GM20431 (cell line): ENCODE data around the gene LTBP2.

Experiments used
- in situ Hi-C: fragments of 300-500 bp; cut with MseI, MboI; formaldehyde crosslinking; loops from one replicate; pipeline ENCODE4 v1.15.0; 2020; ENCODE audit warnings: low sequenced_read_pairs; ENCODE audit not compliant: unreplicated experiment

Gene LTBP2

GRCh38 chr14:74615735-74616134 lies 3.7 kb upstream of the LTBP2 start:
- in situ Hi-C loops = no loop called here

GRCh38 chr14:74614508-74615495 lies 2.8 kb upstream of the LTBP2 start:
- in situ Hi-C loops = no loop called here

DNA sequence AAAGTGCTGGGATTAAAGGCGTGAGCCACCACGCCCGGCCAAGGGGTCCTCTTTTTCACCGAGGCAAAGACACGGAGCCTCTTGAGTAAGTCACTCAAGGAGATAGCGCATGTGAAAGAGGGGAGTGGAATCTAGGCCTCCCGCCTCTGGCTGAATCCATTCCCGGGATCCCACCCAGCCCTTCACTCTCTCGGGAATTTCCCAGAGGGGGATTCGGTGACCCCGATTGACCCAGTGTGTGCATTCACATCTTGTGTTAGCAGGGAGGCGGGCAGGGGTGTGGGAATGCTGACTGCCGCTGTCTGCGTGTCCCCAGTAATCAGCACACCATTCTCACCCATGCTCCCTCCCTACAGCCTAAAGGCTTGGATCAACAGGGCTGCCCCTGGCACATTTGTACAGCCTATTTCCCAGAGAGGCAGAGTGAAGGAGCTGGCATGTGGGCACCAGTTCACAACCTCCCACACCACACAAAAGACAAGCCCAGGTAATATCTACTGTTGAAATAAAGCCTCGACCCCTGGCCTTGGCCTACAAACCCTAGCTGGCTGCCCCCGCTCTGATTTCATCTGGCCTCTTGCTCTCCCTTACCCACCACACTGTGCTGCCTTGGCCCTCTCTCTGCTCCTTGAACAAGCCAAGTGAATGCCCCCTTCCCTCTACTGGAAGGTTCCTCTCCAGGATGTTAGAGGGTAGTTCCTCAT lies 1.3 kb upstream of the LTBP2 start:
- in situ Hi-C loops = no loop called here

GRCh38 chr14:74612350-74613021 lies 449 bp upstream of the LTBP2 start:
- in situ Hi-C loops = no loop called here

- in situ Hi-C loops = no loop called here
Observed at GRCh38 chr14:74610866-74611649, 979 bp downstream of the LTBP2 start.

DNA sequence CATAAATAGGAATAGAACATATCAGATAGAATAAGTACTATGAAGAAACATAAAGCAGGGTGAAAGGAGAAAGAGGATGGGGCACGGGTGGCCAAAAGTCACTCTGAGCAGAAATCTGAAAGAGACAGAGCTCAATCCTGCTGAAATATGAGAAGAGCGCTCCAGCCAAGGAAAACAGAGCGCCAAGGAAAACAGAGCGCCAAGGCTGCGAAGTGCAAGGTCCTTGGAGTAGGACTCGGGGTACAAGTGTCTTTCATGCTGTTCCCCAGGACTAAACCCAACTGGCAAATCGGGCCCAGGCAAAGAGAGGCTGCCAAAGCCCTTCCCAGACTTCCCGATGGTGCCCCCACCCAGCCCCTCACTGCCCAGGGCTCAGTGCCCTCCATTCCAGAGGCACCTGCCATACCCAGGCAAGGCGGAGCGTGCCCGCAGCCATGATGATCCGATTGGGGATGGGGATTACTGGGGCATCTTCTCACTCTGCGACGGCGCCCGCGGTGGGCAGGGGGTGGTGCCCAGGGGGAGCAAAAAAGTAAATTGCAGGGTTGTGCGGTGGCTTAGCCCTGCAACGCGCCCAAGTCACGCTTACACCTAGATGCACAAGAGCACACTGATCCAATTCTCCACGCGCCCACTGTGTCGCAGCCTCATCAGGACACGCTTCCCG lies 1.7 kb downstream of the LTBP2 start:
- in situ Hi-C loops = no loop called here

GRCh38 chr14:74609721-74610120 lies 2.3 kb downstream of the LTBP2 start:
- in situ Hi-C loops = no loop called here

DNA sequence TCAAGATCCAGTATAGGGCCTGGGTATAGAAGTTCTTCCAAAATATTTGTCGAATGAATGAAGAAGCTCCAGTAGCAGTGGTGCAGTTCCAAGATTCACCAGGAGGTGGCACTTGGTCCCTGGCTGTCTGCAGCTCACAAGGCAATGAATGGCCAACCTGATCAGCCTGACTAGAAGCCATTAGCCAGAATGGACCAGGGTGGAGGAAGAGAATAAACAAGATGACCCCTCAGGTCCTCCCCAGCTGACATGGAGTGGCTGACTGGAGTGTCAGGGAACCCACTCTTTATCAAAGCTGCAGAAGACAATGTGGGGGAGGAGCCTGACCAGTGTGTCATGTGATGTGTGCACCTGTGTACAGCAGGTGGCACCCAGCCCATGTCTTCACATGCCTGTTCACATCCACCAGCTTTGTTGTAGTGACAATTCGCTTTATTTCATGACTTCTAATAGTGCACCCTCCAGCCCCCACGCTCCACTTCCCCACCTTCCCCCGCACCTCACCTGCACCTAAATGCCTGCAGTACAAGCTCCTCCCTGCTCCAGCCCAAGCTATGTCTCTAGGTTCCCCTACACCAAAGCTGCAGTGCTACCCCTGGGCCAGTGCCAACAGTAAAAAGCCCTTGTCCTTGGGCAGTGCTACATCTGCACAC lies 3.0 kb downstream of the LTBP2 start:
- in situ Hi-C loops = no loop called here

DNA sequence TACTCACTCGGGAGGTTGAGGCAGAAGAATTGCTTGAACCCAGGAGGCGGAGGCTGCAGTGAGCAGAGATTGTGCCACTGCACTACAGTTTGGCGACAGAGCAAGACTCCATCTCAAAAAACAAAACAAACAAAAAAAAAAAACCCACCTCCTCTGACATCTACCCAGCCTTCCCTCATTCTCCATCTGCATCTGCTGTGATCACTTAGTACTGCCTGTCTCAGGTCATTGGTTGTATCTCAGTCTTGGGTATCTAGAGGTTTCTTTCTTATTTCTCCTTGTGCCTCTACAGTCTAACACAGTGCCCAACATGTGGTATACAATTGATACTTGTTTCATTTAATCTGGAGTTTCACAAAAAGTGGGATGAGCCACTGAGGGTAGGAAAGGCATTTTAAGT lies 5.3 kb downstream of the LTBP2 start:
- in situ Hi-C loops = no loop called here

- in situ Hi-C loops = no loop called here
Observed at GRCh38 chr14:74605531-74606223, 6.4 kb downstream of the LTBP2 start.

GRCh38 chr14:74604911-74605310 lies 7.1 kb downstream of the LTBP2 start:
- in situ Hi-C loops = no loop called here

DNA sequence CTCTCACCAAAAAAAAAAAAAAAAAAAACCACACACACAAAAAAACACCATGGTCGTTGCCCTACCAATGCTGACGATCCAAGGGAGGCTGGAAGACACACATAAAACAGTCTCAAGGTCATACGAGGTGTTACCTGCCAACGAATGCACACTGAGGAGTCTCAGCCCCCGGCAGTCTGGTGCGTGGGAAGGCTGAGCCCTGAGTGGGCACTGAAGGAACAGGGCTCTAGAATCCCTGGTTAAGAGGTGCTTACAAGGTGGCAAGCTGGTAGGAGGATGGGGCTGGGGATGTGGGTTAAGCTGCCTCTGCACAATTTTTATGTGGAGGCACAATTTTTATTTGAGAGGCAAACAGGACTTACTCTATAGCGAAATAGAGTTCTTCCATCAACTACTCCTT lies 7.9 kb downstream of the LTBP2 start:
- in situ Hi-C loops = no loop called here

DNA sequence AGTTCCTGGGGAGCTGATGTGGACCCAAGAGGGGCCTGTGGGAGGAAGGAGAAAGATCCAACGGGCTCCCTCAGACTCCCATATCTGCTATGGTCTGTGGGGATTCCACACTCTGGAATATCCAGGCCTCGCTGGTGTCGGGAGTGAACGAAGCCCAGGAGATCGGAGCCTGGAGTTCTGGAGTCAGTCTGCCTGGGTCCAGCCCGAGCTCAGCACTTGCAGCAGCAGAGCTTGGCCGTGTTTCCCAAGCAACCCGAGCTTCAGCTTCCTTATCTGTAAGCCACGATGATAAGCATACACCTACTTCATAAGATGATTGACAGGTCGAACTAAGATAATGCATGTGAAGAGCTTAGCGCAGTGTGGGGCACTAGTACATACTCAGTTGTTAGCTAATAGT lies 10.1 kb downstream of the LTBP2 start:
- in situ Hi-C loops = no loop called here

DNA sequence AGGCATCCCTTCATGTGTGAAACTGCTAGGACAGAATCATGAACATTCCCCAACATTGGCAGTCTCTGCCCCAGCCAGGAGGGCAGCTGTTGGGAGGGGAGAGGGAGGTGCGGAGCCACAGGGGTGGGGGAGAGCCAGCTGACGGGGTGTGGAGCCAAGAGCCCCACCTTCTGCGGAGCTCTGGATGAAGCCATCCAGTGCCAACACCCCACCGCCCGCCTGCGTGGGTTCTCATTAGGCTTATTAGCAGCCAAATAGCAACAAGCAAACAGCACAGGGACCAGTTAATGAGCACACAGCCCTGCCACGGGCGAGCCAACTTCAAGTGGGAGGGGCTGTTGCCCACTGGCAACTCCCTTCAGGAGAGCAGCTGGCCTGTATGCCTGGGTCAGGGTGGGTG lies 12.1 kb downstream of the LTBP2 start:
- in situ Hi-C loops = no loop called here

DNA sequence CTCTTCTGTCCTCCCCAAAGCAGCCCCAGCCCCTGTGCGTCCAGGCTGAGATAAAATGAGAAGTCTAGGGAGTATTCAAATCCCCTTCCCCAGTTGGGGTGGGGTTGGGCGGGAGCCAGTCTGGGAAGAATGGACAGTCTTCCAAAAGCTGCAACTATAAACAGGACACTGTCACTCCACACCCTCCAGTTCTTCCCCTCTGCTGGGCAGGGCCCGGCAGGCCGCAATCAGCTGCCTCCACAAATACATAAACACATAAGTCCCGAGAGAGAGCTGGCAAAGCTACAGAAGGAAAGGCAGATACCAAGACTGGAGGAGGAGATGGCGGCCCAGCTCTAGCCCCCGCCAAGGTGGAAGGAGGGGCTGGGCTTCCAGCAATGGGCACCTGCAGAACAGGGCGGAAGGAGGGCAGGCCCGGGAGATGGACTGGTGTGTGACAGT lies 12.7 kb downstream of the LTBP2 start:
- in situ Hi-C loops = no loop called here

DNA sequence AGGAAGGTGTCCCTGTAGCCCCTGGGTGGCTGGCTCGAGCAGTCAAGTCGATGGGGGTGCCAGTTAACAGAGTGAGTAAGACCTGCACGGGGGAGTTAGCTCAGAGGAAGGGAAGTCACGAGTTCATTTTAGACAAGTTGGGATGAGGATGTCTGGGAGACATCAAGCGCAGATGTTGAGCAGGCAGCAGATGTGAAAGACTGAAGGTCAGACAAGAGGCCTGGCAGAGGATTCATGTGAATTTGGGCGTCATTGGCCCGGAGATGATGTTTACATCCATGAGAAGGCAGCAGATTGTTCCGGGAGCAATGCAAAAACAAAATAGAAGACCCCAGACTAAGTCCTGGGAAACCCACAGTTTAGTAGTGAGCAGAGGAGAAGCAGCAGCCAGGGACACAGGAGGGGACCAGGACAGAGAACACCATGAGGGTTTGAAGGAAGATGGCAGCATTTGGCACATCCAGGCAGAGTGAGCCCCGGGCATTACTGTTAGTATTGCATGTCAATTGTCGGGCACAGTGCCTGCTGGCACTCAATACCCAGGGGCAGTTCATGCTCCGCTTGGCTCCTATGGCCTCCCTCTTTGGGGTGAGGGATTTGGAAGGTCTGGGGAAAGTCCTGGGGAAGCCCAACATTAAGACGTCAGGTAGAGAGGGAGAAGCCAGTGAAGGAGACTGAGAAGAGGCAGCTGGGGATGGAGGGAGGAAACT lies 15.1 kb downstream of the LTBP2 start:
- in situ Hi-C loops = no loop called here

- in situ Hi-C loops = no loop called here
Observed at GRCh38 chr14:74595006-74595735, 16.9 kb downstream of the LTBP2 start.
